ENCODE results near the gene STAT2. TPM values are rescaled to one million over a fixed set of nuclear protein-coding genes. Genes with fewer than 3 reads are reported as not detected.
A peak's percentile ranks its signal among the peaks of the same experiment; 100 is the strongest.

Gene STAT2
- total and polyA plus RNA-seq, 9 of the 15 experiments (the other 6 are each of a cell fraction or from before 2014, with no cell fraction given): 15.5 to 46.9 (median 40.1) TPM

- TF ChIP-seq ZNF408 (CRISPR knock-in tag; IDR thresholded peaks at IDR 0.05; ENCODE audit: low read depth) (no peak), PKNOX1 (IDR thresholded peaks at IDR 0.05) (peak; percentile 97), SAP30 (IDR thresholded peaks at IDR 0.05; ENCODE audit: borderline replicate concordance, insufficient read depth, low read depth, low read length, poor library complexity, severe bottlenecking) (peak; percentile 44), ZNF609 (CRISPR knock-in tag; IDR thresholded peaks at IDR 0.05; ENCODE audit: borderline replicate concordance) (no peak), POLR2AphosphoS2 (IDR thresholded peaks at IDR 0.05; ENCODE audit: low read length) (no peak), SMAD4 (CRISPR knock-in tag; conservative IDR thresholded peaks at IDR 0.05) (no peak), KDM2B (CRISPR knock-in tag; IDR thresholded peaks at IDR 0.05) (no peak), CHD7 (IDR thresholded peaks at IDR 0.05; ENCODE audit: low read depth, low read length) (no peak)
Observed at GRCh38 chr12:56359851-56360767, at the start of gene STAT2 (continued).

Measured in K562 (cell line).